HG02678 (cell line): Measurements from ENCODE around the gene PHPT1.
A peak's percentile ranks its signal among the peaks of the same experiment; 100 is the strongest.
"Not testable (repeated sequence)": the region's sequence is repeated elsewhere in the genome, so short reads cannot be mapped to it uniquely, and the experiment has no call there.

Experiments used
- ATAC-seq: cut with Tn5 transposase; IDR thresholded peaks from one replicate; pipeline ENCODE4 v1.9.1; 2021; ENCODE audit warnings: mild to moderate bottlenecking, moderate library complexity; ENCODE audit not compliant: unreplicated experiment

The PHPT1 gene

GRCh38 chr9:136883670-136884069 is 34.5 kb downstream of the PHPT1 start:
- ATAC-seq: not testable (repeated sequence)

- ATAC-seq: peak; percentile 92
These were observed 36.9 kb downstream of the PHPT1 start, which contains the start of gene TRAF2 for GRCh38 chr9:136885950-136886578. TRAF2 (plus strand) TSS chr9:136886516; CDS start chr9:136898741, 12,225 bp downstream.

- ATAC-seq: peak; percentile 12
These were observed 37.7 kb downstream of the PHPT1 start for GRCh38 chr9:136886610-136887597.

- ATAC-seq: no peak
These were observed 39.2 kb downstream of the PHPT1 start for GRCh38 chr9:136888454-136888853.

GRCh38 chr9:136889858-136890257 is 40.6 kb downstream of the PHPT1 start:
- ATAC-seq: no peak

GRCh38 chr9:136890661-136891060 is 41.5 kb downstream of the PHPT1 start:
- ATAC-seq: no peak

GRCh38 chr9:136896027-136896426 is 46.8 kb downstream of the PHPT1 start:
- no peak for ATAC-seq

- ATAC-seq: no peak
These were observed 49.4 kb downstream of the PHPT1 start for GRCh38 chr9:136898483-136899100.

- ATAC-seq: peak; percentile 40
These were observed 50.0 kb downstream of the PHPT1 start for GRCh38 chr9:136899196-136899595.

GRCh38 chr9:136900556-136900955 is 51.3 kb downstream of the PHPT1 start:
- no peak for ATAC-seq
